Coronary artery (tissue), 2 donors: ENCODE data around the gene CCDC7.
A peak's percentile ranks its signal among the peaks of the same experiment; 100 is the strongest.

Source experiments
- DNase-seq: peaks from one replicate; pipeline ENCODE4 v3.0.0-alpha.2; 2017; ENCODE audit warnings: low spot score
- H3K27ac ChIP-seq, 2 donors: fragments of 200-600 bp; sonication (generic); one replicate each; pipeline ENCODE4 v1.5.1; 2016 to 2019
- H3K4me3 ChIP-seq: fragments of 200-600 bp; sonication (generic); 2 replicates; pipeline ENCODE4 v1.5.1; 2016; ENCODE audit warnings: mild to moderate bottlenecking, moderate library complexity
- CTCF ChIP-seq: fragments of 200-600 bp; sonication (generic); IDR thresholded peaks from one replicate; pipeline ENCODE4 v1.5.1; 2019; ENCODE audit warnings: antibody characterized with exemption

CCDC7 gene

DNA sequence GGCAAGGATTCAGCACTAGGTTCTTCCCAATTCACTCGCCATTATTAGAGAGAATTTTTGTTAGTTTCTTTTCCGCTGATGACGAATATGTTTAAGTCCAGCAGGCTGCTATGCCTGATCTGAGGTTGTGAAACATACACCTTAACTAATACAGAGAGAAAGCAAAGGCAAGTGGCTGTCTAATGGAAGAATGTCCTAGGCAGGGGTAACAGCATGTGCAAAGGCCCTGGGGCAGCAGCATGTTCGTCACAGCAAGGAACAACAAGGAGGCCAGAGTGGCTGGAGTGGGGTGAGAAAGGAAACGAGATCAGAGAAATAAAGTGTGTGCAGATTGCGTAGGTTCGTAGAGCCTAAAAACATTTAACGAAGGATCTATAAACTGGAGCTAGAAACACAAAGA lies 35.4 kb upstream of the CCDC7 start:
- no peak for DNase-seq
- H3K27ac ChIP-seq = no peak overlapping the region
- no peak for TF ChIP-seq CTCF
- H3K4me3 ChIP-seq = no peak overlapping the region

DNA sequence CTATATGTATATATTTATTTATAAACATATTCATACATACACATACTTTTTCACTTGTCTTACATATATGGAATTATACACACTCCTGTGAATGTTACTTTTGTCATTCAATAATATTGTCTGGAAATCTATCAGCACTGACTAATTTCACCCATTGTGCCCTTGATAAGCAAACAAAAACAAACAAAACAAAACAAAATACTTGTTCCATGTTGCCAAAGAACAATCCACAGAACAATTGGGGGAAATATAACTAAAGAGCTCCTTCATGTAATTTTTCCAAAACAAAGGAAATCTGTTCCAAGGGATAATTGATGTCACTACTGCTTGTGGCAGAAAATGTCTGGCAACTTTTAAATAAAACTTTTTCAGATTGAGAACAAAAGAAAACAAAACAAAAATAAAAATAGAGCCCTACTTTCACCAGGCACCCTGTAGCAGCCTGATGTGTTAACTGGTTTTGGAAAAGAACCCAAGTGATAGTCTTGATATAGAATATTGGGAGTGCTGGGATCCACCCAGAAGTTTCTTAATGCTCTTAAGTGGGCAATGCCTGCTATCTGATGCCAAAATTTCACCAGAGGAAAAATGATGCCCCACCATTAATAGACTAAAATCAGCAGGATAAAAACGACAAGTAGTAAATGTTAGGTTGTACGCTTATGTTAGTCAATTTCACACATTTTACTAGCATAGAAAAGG lies 34.0 kb upstream of the CCDC7 start:
- no peak for DNase-seq
- Histone ChIP-seq H3K4me3 (peak overlapping the region; percentile 2), H3K27ac (peak overlapping the region in 1 of 2 donors; percentile 17)
- no peak for TF ChIP-seq CTCF

GRCh38 chr10:32412499-32412853 lies 33.5 kb upstream of the CCDC7 start:
- no peak for DNase-seq
- H3K27ac ChIP-seq = peak overlapping the region in 1 of 2 donors; percentile 17
- no peak for TF ChIP-seq CTCF
- peak overlapping the region; percentile 2 for H3K4me3 ChIP-seq

GRCh38 chr10:32413513-32413912 lies 32.4 kb upstream of the CCDC7 start:
- DNase-seq = no peak
- no peak for TF ChIP-seq CTCF
- Histone ChIP-seq H3K4me3 (no peak overlapping the region), H3K27ac (no peak overlapping the region)

DNA sequence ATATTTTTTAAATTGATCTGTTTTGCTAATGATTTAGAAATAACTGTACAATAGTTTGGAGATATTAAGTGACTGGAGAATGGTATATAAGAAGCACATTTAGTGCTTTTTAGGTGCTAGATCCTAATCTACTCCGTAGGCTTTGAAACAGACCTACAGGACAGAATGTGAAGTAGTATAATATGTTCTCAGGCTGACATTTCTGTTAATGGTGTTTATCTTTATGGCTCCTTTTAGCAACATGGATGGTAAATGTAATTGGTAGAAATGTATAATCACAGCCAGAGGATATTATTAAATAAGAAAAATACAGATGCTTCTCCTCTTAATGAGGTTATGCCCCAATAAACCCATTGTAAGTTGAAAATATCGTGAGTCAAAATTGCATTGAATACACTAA lies 30.6 kb upstream of the CCDC7 start:
- Histone ChIP-seq H3K27ac (no peak overlapping the region), H3K4me3 (no peak overlapping the region)
- no peak for DNase-seq
- TF ChIP-seq CTCF = no peak

DNA sequence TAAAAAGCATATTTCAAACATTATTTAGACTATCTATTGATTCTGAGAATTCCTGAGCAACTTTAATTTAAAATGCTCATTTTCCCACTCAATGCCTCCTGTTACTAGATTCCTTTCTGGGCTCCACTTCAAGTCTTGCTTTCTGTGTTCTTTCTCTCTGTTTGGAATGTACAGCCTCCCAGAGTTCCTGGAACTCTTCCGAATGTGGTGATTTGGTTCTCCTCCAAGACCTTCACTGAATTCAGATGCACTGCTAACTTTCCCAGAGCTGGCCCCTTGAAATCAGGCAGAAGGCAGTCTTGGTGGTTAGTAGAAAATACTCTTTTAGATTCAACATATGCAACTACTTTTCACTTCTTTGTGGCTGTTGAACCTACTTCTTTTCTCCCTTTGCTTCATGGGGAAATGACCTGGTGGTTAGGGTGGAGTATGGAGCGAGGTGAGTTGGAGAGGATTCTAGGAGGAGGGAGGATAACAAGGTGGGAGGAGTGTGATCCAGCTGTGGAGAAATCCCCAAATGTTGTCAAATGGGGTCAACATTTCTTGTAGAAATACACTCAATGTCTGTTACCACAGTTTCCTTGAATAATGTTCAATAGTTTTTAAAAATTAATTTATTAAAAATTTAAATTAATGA lies 27.9 kb upstream of the CCDC7 start:
- TF ChIP-seq CTCF = no peak
- peak overlapping the region in 1 of 2 donors; percentile 20 for H3K27ac ChIP-seq
- H3K4me3 ChIP-seq = no peak overlapping the region
- DNase-seq = no peak

- Histone ChIP-seq H3K27ac (no peak overlapping the region), H3K4me3 (no peak overlapping the region)
- no peak for TF ChIP-seq CTCF
- no peak for DNase-seq
Measured at GRCh38 chr10:32418572-32418971, 27.4 kb upstream of the CCDC7 start.
